CD4-positive, CD25-positive, alpha-beta regulatory T cell (primary cell): Measurements from ENCODE around the gene MEGF11. TPM values are rescaled to one million over a fixed set of nuclear protein-coding genes. Genes with fewer than 3 reads are reported as not detected.

Experiments used
- polyA plus RNA-seq, 4 donors: library from polyadenylated mRNA; unstranded; fragments of 300-500 nt; fragmentation: Illumina TruSeq; gene quantifications; one replicate each; pipeline ENCODE4 v1.2.3, GENCODE V29; 2021
- total RNA-seq: library from RNA; stranded (reverse); gene quantifications from one replicate; pipeline ENCODE4 v1.2.3, GENCODE V29; 2022

The MEGF11 gene
- total and polyA plus RNA-seq, 5 donors from 2014 or later, result 0.02 to 0.29 (median 0.21) TPM; not detected in 2

Other genes starting within 250 kb of the MEGF11 start
- 24.3 TPM for gene DIS3L, start 39.8 kb upstream of the MEGF11 start, total RNA-seq
- gene DIS3L, start 39.8 kb upstream of the MEGF11 start, polyA plus RNA-seq, result 10 to 100 TPM; 23.4 to 35.9 (median 28.5) TPM
- 6.0 TPM for gene TIPIN, start 102.9 kb upstream of the MEGF11 start, total RNA-seq
- gene TIPIN, start 102.9 kb upstream of the MEGF11 start, polyA plus RNA-seq, result 10 to 100 TPM in 2 of 4 donors, 1 to 10 TPM in 2; 6.8 to 11.2 (median 9.4) TPM
- gene MAP2K1, start 133.2 kb upstream of the MEGF11 start, total RNA-seq, result 49.0 TPM
- gene MAP2K1, start 133.2 kb upstream of the MEGF11 start, polyA plus RNA-seq, result 10 to 100 TPM; 34.2 to 40.7 (median 37.1) TPM
- gene SNAPC5, start 244.0 kb upstream of the MEGF11 start, total RNA-seq, result 25.6 TPM
- gene SNAPC5, start 244.0 kb upstream of the MEGF11 start, polyA plus RNA-seq, result 10 to 100 TPM; 58.5 to 80.9 (median 72.3) TPM